ENCODE data around the gene IGF2.
A peak's percentile ranks its signal among the peaks of the same experiment; 100 is the strongest.
"Not testable (repeated sequence)": the region's sequence is repeated elsewhere in the genome, so short reads cannot be mapped to it uniquely, and the experiment has no call there.

IGF2 gene

GRCh38 chr11:2128130-2128510 is 11.1 kb downstream of the IGF2 start:
- peaks cover 7% of the 10 kb centered on the region for H3K36me3 ChIP-seq (ENCODE audit: insufficient read depth, insufficient read length, low read length)
- no peak overlapping the region for H3K9ac ChIP-seq (ENCODE audit: insufficient read length, low read depth)
- no peak for TF ChIP-seq SUZ12 (IDR thresholded peaks at IDR 0.05; ENCODE audit: extremely low read depth, insufficient read depth, insufficient read length)
- TF ChIP-seq ZNF274 (IDR thresholded peaks at IDR 0.05; ENCODE audit: low read depth, low read length): no peak
- TF ChIP-seq YY1 (IDR thresholded peaks at IDR 0.05; ENCODE audit: insufficient read depth, insufficient read length): no peak

GRCh38 chr11:2127482-2128129 is 11.6 kb downstream of the IGF2 start:
- H3K4me1 ChIP-seq (ENCODE audit: insufficient read depth, insufficient read length): peaks cover 8% of the 10 kb centered on the region
- no peak overlapping the region for H3K9ac ChIP-seq (ENCODE audit: insufficient read length, low read depth)
- no peak overlapping the region for H3K4me3 ChIP-seq (ENCODE audit: insufficient read length, low read depth)
- TF ChIP-seq SUZ12 (IDR thresholded peaks at IDR 0.05; ENCODE audit: extremely low read depth, insufficient read depth, insufficient read length) (no peak), YY1 (IDR thresholded peaks at IDR 0.05; ENCODE audit: insufficient read depth, insufficient read length) (no peak), ZNF274 (IDR thresholded peaks at IDR 0.05; ENCODE audit: low read depth, low read length) (no peak)
- peaks cover 4% of the 10 kb centered on the region for H3K27me3 ChIP-seq (ENCODE audit: insufficient read depth, insufficient read length)
- DNase-seq (ENCODE audit: low read depth, low spot score): no peak
- no peaks in the 10 kb centered on the region for H3K9me3 ChIP-seq (ENCODE audit: insufficient read depth, low read length)
- H3K36me3 ChIP-seq (ENCODE audit: insufficient read depth, insufficient read length, low read length): peaks cover 7% of the 10 kb centered on the region

More at GRCh38 chr11:2128130-2128510, 11.1 kb downstream of the IGF2 start:
- H3K27me3 ChIP-seq (ENCODE audit: insufficient read depth, insufficient read length): peaks cover 4% of the 10 kb centered on the region
- peaks cover 7% of the 10 kb centered on the region for H3K4me1 ChIP-seq (ENCODE audit: insufficient read depth, insufficient read length)
- H3K4me3 ChIP-seq (ENCODE audit: insufficient read length, low read depth): no peak overlapping the region
- no peaks in the 10 kb centered on the region for H3K9me3 ChIP-seq (ENCODE audit: insufficient read depth, low read length)
- no peak for DNase-seq (ENCODE audit: low read depth, low spot score)

DNA sequence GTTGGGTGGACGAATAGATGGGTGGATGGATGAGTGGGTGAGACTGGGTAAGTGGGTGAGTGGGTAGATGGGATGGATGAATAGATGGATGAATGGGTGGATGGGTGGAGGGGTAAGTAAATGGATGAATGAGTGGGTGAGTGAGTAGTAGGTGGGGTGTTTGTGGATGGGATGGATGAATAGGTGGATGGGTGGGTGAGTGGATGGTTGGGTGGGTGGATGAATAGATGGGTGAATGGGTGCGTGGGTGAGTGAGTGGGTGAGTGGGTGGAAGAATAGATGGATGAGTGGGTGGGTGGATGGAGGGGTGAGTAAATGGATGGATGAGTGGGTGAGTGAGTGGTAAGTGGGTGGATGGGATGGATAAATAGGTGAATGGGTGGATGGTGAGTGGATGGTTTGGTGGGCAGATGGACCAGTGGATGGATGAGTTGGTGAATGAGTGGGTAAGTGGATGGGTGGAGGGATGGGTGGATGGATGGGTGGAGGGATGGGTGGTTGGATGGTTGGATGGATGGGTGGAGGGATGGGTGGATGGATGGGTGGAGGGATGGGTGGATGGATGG is 12.6 kb downstream of the IGF2 start:
- Histone ChIP-seq H3K4me1 (ENCODE audit: insufficient read depth, insufficient read length) (peaks cover 17% of the 10 kb centered on the region), H3K27me3 (ENCODE audit: insufficient read depth, insufficient read length) (peaks cover 4% of the 10 kb centered on the region), H3K9ac (ENCODE audit: insufficient read length, low read depth) (no peak overlapping the region), H3K36me3 (ENCODE audit: insufficient read depth, insufficient read length, low read length) (peaks cover 4% of the 10 kb centered on the region), H3K9me3 (ENCODE audit: insufficient read depth, low read length) (no peaks in the 10 kb centered on the region), H3K4me3 (ENCODE audit: insufficient read length, low read depth) (no peak overlapping the region)
- no peak for TF ChIP-seq SUZ12 (IDR thresholded peaks at IDR 0.05; ENCODE audit: extremely low read depth, insufficient read depth, insufficient read length)
- TF ChIP-seq ZNF274 (IDR thresholded peaks at IDR 0.05; ENCODE audit: low read depth, low read length): no peak
- no peak for TF ChIP-seq YY1 (IDR thresholded peaks at IDR 0.05; ENCODE audit: insufficient read depth, insufficient read length)
- no peak for DNase-seq (ENCODE audit: low read depth, low spot score)

GRCh38 chr11:2124736-2125484 is 14.3 kb downstream of the IGF2 start:
- DNase-seq (ENCODE audit: low read depth, low spot score); H3K27me3 ChIP-seq (ENCODE audit: insufficient read depth, insufficient read length); H3K9ac ChIP-seq (ENCODE audit: insufficient read length, low read depth); H3K36me3 ChIP-seq (ENCODE audit: insufficient read depth, insufficient read length, low read length); H3K4me3 ChIP-seq (ENCODE audit: insufficient read length, low read depth); H3K9me3 ChIP-seq (ENCODE audit: insufficient read depth, low read length): not testable (repeated sequence)
- peaks cover 24% of the 10 kb centered on the region for H3K4me1 ChIP-seq (ENCODE audit: insufficient read depth, insufficient read length)

DNA sequence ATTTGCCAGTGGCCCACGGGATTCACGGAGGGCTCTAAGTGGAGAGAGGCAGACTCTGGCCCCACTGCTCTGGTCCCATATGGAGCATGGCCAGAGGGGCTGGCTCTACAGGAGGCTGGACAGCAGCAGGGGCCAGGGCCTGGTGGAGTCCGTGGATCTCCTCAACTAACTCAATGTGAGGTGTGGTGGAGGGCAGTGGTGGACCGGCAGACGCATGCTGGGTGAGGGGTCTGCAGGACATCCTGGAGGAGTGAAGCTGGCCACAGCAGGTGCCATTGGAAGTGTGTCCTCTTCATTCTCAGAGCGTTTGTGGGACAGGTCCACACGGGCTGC is 15.6 kb downstream of the IGF2 start:
- no peaks in the 10 kb centered on the region for H3K9me3 ChIP-seq (ENCODE audit: insufficient read depth, low read length)
- H3K36me3 ChIP-seq (ENCODE audit: insufficient read depth, insufficient read length, low read length): no peaks in the 10 kb centered on the region
- no peak for DNase-seq (ENCODE audit: low read depth, low spot score)
- H3K9ac ChIP-seq (ENCODE audit: insufficient read length, low read depth): no peak overlapping the region
- peaks cover 24% of the 10 kb centered on the region for H3K4me1 ChIP-seq (ENCODE audit: insufficient read depth, insufficient read length)
- TF ChIP-seq ZNF274 (IDR thresholded peaks at IDR 0.05; ENCODE audit: low read depth, low read length) (no peak), YY1 (IDR thresholded peaks at IDR 0.05; ENCODE audit: insufficient read depth, insufficient read length) (no peak), SUZ12 (IDR thresholded peaks at IDR 0.05; ENCODE audit: extremely low read depth, insufficient read depth, insufficient read length) (no peak)
- H3K27me3 ChIP-seq (ENCODE audit: insufficient read depth, insufficient read length): peaks cover 9% of the 10 kb centered on the region
- no peak overlapping the region for H3K4me3 ChIP-seq (ENCODE audit: insufficient read length, low read depth)

- Histone ChIP-seq H3K4me3 (ENCODE audit: insufficient read length, low read depth) (no peak overlapping the region), H3K9me3 (ENCODE audit: insufficient read depth, low read length) (peaks cover 1% of the 10 kb centered on the region; the same call in 1 of the 2 replicates), H3K4me1 (ENCODE audit: insufficient read depth, insufficient read length) (peaks cover 22% of the 10 kb centered on the region), H3K9ac (ENCODE audit: insufficient read length, low read depth) (peak overlapping the region; percentile 63), H3K27me3 (ENCODE audit: insufficient read depth, insufficient read length) (peaks cover 9% of the 10 kb centered on the region), H3K36me3 (ENCODE audit: insufficient read depth, insufficient read length, low read length) (no peaks in the 10 kb centered on the region)
- no peak for TF ChIP-seq YY1 (IDR thresholded peaks at IDR 0.05; ENCODE audit: insufficient read depth, insufficient read length)
- no peak for TF ChIP-seq SUZ12 (IDR thresholded peaks at IDR 0.05; ENCODE audit: extremely low read depth, insufficient read depth, insufficient read length)
- TF ChIP-seq ZNF274 (IDR thresholded peaks at IDR 0.05; ENCODE audit: low read depth, low read length): no peak
- no peak for DNase-seq (ENCODE audit: low read depth, low spot score)
These were observed 16.1 kb downstream of the IGF2 start for GRCh38 chr11:2122907-2123627.
